Ishikawa (cell line): Measurements from ENCODE around the gene GCSH.

ENCODE experiments used
- CEBPB ChIP-seq: IDR thresholded peaks from 2 replicates; pipeline ENCODE4 v1.6.1; 2012
- CREB1 ChIP-seq: IDR thresholded peaks from 2 replicates; pipeline ENCODE4 v1.6.1; 2012; ENCODE audit warnings: low read depth
- EGR1 ChIP-seq: IDR thresholded peaks from 2 replicates; pipeline ENCODE4 v1.6.1; 2012
- EP300 ChIP-seq: IDR thresholded peaks from 2 replicates; pipeline ENCODE4 v1.6.1; 2012; ENCODE audit warnings: borderline replicate concordance
- FOXM1 ChIP-seq: IDR thresholded peaks from 2 replicates; pipeline ENCODE4 v1.6.1; 2012; ENCODE audit warnings: low read depth, borderline replicate concordance
- NFIC ChIP-seq: IDR thresholded peaks from 2 replicates; pipeline ENCODE4 v1.6.1; 2012
- RAD21 ChIP-seq: IDR thresholded peaks from 2 replicates; pipeline ENCODE4 v1.6.1; 2012; ENCODE audit warnings: low read depth
- TAF1 ChIP-seq: IDR thresholded peaks from 2 replicates; pipeline ENCODE4 v1.6.1; 2012; ENCODE audit warnings: low read depth, mild to moderate bottlenecking
- TCF12 ChIP-seq: IDR thresholded peaks from 2 replicates; pipeline ENCODE4 v1.6.1; 2012; ENCODE audit warnings: low read depth
- TEAD4 ChIP-seq: IDR thresholded peaks from 2 replicates; pipeline ENCODE4 v1.6.1; 2012
- YY1 ChIP-seq: IDR thresholded peaks from 2 replicates; pipeline ENCODE4 v1.6.1; 2012; ENCODE audit warnings: low read depth
- ZBTB7A ChIP-seq: IDR thresholded peaks from 2 replicates; pipeline ENCODE4 v1.6.1; 2012; ENCODE audit warnings: low read depth
- TF ChIP-seq, protein P1 (sequence below): IDR thresholded peaks from 2 replicates; pipeline ENCODE4 v1.6.1; 2012; ENCODE audit warnings: low read depth, mild to moderate bottlenecking
- TF ChIP-seq, protein P2 (sequence below): IDR thresholded peaks from 2 replicates; pipeline ENCODE4 v1.6.1; 2012
- TF ChIP-seq, protein P3 (sequence below): IDR thresholded peaks from 2 replicates; pipeline ENCODE4 v1.6.1; 2012

Gene GCSH

DNA sequence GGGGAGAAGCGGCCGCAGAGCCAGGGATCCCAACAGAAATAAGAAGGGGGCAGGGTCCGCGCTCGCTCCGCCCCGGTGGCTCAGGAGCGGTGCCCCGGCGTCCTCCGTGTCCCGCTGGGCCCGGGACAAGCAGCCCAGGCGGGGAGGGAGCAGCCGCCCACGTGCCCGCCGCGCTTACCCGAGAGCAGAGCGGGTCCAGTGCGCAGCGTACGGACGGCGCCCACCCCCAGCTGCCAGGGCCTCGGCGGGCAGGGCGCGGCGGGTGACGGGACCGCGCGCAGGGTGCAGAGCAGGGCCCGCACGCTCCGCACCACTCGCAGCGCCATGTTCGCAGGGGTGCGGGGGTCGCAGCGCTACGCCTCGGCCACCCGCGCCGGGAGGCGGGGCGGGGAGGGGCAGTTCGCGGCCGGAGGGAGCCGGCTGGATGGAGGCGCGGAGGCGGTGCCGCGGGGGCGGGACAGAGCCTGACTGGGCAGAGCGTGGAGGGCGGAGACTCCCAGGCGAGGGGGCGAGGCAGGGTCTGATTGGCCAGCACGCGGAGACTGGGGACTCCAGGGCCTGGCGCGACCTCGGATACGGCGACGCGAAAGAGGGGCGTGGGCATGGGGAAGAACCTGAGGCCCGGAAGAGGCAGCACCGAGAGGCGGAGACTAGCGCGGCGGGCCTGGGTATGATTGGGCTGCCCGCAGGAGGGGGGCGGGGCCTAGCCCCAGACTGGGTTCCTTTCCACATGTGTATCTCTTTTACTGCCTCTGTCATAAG lies at the start of gene GCSH:
GCSH (minus strand) TSS at position 443 of the 762 bp plus-strand sequence; CDS start at position 326, 117 bp downstream.
- TF ChIP-seq TAF1 (peak; percentile 46), EP300 (no peak), TCF12 (peak; percentile 16; the same call in 1 of the 2 replicates), FOXM1 (no peak), TEAD4 (no peak), NFIC (no peak), EGR1 (peak; percentile 66), CREB1 (no peak), RAD21 (no peak), YY1 (peak; percentile 71), CEBPB (no peak), ZBTB7A (0 out of 2 replicates have a peak, but pooled peaks have one; percentile 67)
- TF ChIP-seq, protein P1, sequence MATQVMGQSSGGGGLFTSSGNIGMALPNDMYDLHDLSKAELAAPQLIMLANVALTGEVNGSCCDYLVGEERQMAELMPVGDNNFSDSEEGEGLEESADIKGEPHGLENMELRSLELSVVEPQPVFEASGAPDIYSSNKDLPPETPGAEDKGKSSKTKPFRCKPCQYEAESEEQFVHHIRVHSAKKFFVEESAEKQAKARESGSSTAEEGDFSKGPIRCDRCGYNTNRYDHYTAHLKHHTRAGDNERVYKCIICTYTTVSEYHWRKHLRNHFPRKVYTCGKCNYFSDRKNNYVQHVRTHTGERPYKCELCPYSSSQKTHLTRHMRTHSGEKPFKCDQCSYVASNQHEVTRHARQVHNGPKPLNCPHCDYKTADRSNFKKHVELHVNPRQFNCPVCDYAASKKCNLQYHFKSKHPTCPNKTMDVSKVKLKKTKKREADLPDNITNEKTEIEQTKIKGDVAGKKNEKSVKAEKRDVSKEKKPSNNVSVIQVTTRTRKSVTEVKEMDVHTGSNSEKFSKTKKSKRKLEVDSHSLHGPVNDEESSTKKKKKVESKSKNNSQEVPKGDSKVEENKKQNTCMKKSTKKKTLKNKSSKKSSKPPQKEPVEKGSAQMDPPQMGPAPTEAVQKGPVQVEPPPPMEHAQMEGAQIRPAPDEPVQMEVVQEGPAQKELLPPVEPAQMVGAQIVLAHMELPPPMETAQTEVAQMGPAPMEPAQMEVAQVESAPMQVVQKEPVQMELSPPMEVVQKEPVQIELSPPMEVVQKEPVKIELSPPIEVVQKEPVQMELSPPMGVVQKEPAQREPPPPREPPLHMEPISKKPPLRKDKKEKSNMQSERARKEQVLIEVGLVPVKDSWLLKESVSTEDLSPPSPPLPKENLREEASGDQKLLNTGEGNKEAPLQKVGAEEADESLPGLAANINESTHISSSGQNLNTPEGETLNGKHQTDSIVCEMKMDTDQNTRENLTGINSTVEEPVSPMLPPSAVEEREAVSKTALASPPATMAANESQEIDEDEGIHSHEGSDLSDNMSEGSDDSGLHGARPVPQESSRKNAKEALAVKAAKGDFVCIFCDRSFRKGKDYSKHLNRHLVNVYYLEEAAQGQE, result no peak
- TF ChIP-seq, protein P2, sequence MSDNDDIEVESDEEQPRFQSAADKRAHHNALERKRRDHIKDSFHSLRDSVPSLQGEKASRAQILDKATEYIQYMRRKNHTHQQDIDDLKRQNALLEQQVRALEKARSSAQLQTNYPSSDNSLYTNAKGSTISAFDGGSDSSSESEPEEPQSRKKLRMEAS, result peak; percentile 83; the same call in 1 of the 2 replicates
- TF ChIP-seq, protein P3, sequence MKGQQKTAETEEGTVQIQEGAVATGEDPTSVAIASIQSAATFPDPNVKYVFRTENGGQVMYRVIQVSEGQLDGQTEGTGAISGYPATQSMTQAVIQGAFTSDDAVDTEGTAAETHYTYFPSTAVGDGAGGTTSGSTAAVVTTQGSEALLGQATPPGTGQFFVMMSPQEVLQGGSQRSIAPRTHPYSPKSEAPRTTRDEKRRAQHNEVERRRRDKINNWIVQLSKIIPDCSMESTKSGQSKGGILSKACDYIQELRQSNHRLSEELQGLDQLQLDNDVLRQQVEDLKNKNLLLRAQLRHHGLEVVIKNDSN, result peak; percentile 79

DNA sequence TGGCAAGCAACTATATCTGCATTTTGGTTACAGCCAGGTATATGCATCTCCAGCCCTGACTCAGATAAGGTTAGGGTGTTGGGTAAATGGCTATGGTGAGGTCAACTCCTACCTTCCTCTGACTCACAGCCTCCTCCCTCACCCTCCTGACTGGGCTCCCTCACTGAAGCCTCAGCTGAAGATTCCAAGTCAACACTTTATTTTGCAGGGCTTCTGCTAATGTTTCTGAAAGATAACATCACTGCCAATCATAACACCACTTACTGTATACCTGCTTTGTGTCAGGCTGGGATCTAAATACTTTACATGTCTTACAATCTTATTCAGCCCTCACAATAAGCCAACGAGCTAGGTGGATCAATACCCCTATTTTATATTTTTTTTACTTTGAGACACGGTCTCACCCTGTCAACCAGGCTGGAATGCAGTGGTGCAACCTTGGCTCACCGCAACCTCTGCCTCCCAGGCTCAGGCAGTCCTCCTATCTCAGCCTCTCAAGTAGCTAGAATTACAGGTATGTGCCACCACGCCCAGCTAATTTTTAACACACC lies 47.8 kb upstream of the GCSH start:
- TF ChIP-seq, protein P2, result no peak
- TF ChIP-seq CEBPB, result no peak
- no peak for TF ChIP-seq FOXM1
- TF ChIP-seq TEAD4, result peak; percentile 51; the same call in 1 of the 2 replicates

DNA sequence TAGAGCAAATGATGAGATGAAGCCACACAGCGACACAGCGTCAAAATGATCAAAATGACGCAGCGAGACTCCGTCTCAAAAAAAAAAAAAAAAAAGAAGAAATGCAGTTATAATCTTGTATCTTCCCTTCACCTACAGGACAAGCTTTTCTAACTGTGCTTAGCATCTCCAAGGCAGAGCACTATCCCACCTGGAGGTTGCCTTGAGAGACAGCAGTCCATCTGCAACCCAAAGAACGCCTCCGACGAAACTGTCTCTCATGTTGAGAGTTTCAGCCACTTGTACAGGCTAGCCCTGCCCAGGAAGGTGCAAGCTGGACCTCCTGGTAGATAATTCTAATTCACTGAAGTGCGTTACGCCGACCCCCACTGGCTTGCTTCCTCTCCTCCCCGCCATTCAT lies 46.7 kb upstream of the GCSH start:
- no peak for TF ChIP-seq FOXM1
- no peak for TF ChIP-seq EGR1
- no peak for TF ChIP-seq CEBPB
- no peak for TF ChIP-seq RAD21
- TF ChIP-seq, protein P3, result no peak
- TF ChIP-seq TEAD4, result no peak
- no peak for TF ChIP-seq CREB1
- TF ChIP-seq NFIC, result no peak

DNA sequence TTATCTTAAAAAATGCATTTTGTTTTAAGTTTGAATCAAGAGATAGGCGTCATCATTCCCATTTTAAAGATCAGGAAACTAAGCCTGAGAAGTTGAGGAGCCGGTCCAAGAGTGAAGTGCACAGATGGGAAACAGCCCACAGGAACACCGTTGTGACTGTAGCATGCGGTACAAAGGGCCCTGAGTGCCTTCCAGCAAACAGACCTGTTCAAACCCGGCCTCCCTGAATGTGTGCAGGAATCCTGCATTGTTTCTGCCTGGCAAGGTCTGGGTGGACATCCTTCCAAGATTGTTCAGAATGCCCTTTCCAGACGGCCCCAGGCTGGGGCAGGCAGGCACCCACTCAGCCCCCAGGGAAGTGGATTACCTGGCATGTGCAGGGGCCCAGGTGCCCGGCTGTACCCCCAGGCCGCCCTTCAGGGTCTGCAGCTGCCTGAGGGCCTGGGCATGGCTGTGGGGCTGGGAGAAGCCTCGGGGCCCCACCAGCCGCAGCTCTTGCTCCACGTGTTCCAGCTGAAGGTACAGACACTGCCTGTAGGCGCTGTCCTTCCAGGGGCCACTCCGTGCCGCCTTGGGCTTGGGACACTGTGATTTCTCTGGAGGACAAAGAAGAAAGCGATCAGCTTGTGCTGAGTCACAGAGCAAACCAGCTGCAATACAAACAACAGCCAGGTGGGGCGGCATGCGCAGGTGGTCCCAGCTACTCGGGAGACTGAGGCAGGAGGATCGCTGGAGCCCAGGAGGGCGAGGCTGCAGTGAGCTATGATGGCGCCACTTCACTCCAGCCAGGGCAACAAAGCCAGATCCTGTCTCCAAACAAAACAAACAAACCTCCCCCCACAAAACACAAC lies 45.0 kb upstream of the GCSH start:
- TF ChIP-seq CREB1, result no peak
- TF ChIP-seq EP300, result no peak
- no peak for TF ChIP-seq YY1
- peak; percentile 15; the same call in 1 of the 2 replicates for TF ChIP-seq RAD21

DNA sequence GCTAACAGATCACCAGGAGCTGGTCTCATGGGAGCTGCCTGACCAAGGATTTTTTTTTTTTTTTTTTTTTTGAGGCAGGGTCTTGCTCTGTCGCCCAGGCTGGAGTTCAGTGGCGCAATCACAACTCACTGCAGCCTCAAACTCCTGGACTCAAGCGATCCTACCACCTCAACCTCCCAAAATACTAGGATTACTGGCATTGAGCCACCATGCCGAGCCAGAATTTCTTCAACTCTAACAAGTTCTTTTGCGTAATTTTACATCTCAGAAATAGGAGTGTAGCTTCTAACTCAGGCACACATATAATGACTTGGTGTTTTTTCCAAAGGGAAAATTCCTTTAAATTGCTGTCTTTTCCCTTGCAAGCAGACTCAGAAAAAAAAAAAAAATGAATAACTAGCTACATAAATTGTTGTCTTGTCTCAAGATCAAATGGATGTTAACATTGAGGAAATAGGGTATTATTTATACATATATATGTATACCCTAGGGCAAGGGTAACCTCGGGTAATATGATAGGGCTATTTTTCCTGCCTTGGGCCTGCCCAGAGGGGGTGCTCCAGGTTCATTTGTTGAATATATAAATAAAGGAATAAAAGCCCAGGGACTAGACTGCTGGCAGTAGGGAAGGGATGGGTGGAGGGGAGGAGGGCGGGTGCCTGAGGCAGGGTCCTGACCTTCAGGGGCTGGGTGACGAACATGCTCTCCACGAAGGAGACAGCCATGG lies 42.8 kb upstream of the GCSH start:
- TF ChIP-seq RAD21, result peak; percentile 27
- no peak for TF ChIP-seq YY1

DNA sequence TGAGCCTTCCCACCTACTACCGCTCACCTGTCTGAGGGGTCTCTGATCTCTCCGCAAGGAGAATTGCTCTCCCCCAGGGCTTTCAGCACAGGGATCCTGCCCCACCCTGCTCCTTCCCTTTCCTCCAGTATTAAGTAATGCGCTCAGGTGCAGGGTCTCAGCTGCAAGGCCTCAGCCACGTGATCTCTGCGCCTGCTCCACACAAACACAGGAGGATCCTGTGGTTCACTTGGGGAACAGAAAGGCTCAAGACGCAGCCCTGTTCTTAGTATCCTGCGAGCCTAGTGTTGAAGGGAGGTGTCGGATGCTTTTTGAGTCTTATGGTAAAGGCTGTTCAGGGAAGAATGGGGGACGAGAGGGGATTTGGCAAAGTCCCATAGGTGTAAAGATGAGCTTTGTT lies 41.6 kb upstream of the GCSH start:
- TF ChIP-seq NFIC (no peak), YY1 (no peak), TEAD4 (no peak), CREB1 (no peak), CEBPB (no peak), FOXM1 (no peak)
- TF ChIP-seq, protein P3, result no peak
- TF ChIP-seq, protein P2, result no peak
- TF ChIP-seq, protein P1, result no peak
